Muscle of back (tissue), 11 donors: ENCODE data around the gene RPL41. TPM values are rescaled to one million over a fixed set of nuclear protein-coding genes. Genes with fewer than 3 reads are reported as not detected.

Experiments used
- DNase-seq, 3 donors: peaks; one replicate each; pipeline versions ENCODE4 v3.0.0 to v3.0.0-alpha.2; 2013
- polyA plus RNA-seq, 10 donors: library from polyadenylated mRNA; unstranded; fragments of 120-200 nt; gene quantifications; one replicate each; pipeline ENCODE4 v1.2.1, GENCODE V29; 2013; ENCODE audit not compliant: insufficient read length in 10 of 10

RPL41 gene
- polyA plus RNA-seq, 10 donors, result 4,692 to 6,543 (median 5,537) TPM

DNA sequence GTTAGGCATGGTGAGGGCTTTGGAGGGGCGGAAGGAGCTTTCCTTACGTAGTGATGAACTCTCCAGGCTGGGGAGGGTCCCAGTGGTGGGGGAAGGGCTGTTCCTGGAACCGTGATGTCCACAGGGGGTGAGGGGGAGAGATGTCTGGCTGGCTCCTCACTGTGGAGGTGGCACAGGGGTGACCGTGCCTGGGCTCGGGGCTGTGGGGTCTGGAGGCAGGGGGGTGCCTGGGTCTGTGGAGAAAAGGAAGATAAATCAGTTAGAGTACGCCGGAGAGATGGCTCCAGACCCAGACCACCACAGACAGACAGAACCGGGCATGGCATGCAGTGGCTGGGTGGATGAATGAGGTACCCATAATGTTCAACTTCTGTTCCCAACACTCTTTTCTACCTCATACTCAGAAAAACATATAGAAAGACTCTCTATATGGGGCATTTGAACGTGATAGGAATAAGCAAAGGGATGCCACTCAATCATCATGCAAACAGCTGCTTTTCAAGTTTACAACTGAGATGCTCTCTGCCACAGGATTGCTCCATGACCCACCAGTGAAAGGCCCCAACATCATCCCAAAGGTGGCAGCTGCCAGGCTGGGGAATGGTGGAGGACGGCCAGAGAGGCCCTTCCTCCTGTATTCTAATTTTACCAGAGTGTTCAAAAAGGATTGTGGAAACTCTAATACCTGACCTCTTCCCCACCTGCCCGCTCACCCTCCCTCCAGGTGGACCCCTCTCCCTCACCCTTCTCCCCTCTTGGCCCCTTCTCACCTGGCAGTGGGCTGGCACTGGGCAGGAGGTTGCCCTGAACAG lies 47.3 kb downstream of the RPL41 start:
- no peak for DNase-seq

DNA sequence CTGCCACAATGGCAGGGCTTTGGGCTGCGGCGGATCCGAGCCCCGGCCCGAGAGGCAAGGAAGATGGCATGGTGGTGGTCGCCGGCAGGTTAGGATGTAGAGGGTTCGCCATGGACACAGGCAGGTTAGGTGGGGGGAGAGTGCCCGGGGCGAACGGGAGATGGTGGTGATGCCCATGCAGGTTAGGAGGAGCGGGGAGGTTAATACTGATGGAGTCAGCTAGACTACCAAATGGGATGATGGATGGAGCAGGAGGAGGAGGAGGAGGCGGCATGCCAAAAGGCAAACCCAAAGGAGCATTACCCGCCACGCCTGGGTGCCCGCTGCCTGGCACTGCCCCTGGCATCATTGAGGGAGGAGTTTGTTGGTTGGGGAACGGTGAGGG lies 47.9 kb downstream of the RPL41 start:
- DNase-seq, result no peak

DNA sequence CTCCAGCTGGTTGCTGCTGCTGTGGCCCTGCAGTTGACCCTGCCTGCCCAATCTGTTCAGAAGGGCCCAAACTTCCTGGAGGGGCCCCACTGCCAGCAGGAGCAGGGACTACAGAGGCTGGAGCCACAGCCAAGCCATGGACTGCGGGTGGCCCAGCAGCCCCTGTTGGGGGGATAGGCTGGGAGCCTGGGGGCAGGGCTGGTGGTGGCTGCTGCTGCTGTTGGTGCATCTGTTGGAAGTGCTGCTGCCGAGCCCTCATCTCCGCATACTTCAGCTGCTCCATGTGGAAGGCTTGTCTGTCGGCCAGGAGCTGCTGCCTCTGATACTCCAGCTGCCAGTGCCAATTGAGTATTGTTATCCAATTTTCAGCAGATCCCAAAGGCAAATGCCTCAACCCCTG lies 48.9 kb downstream of the RPL41 start:
- DNase-seq, result no peak

Other genes with a start within 250 kb of the RPL41 start
- gene PYM1, start 188.7 kb upstream of the RPL41 start, polyA plus RNA-seq, result 10 to 100 TPM; 18.2 to 28.2 (median 21.2) TPM
- gene DGKA, start 185.5 kb upstream of the RPL41 start, polyA plus RNA-seq, result 10 to 100 TPM; 12.8 to 49.9 (median 22.0) TPM
- gene PMEL, start 150.6 kb upstream of the RPL41 start, polyA plus RNA-seq, result 10 to 100 TPM in 2 of 10 donors, 1 to 10 TPM in 5, under 1 TPM in 3; 0.71 to 38.1 (median 1.4) TPM
- 10 to 100 TPM; 21.0 to 42.1 (median 28.6) TPM for gene CDK2, start 149.8 kb upstream of the RPL41 start, polyA plus RNA-seq
- 100 to 1,000 TPM in 9 of 10 donors, 10 to 100 TPM in 1; 99.4 to 141 (median 121) TPM for gene RAB5B, start 142.6 kb upstream of the RPL41 start, polyA plus RNA-seq
- 10 to 100 TPM; 11.8 to 16.9 (median 12.9) TPM for gene SUOX, start 119.4 kb upstream of the RPL41 start, polyA plus RNA-seq
- 10 to 100 TPM in 1 of 10 donors, 1 to 10 TPM in 9; 5.5 to 11.3 (median 7.8) TPM for gene IKZF4, start 95.6 kb upstream of the RPL41 start, polyA plus RNA-seq
- gene RPS26, start 74.7 kb upstream of the RPL41 start, polyA plus RNA-seq, result 100 to 1,000 TPM in 8 of 10 donors, 10 to 100 TPM in 2; 79.8 to 679 (median 311) TPM
- gene ERBB3, start 36.5 kb upstream of the RPL41 start, polyA plus RNA-seq, result 100 to 1,000 TPM in 9 of 10 donors, 10 to 100 TPM in 1; 83.9 to 228 (median 151) TPM
- 100 to 1,000 TPM in 8 of 10 donors, 10 to 100 TPM in 2; 93.0 to 121 (median 109) TPM for gene PA2G4, start 12.1 kb upstream of the RPL41 start, polyA plus RNA-seq
- 1 to 10 TPM; 3.4 to 6.3 (median 4.6) TPM for gene ZC3H10, start 1.6 kb downstream of the RPL41 start, polyA plus RNA-seq
- gene ESYT1, start 11.6 kb downstream of the RPL41 start, polyA plus RNA-seq, result 10 to 100 TPM; 64.1 to 91.1 (median 79.6) TPM
- gene MYL6B, start 36.0 kb downstream of the RPL41 start, polyA plus RNA-seq, result 100 to 1,000 TPM; 502 to 996 (median 790) TPM
- gene MYL6, start 41.7 kb downstream of the RPL41 start, polyA plus RNA-seq, result 1,000 to 10,000 TPM; 1,255 to 1,671 (median 1,389) TPM
- gene SMARCC2, start 72.8 kb downstream of the RPL41 start, polyA plus RNA-seq, result 10 to 100 TPM; 49.9 to 75.2 (median 61.1) TPM
- 10 to 100 TPM; 31.6 to 52.0 (median 41.4) TPM for gene RNF41, start 105.3 kb downstream of the RPL41 start, polyA plus RNA-seq
- 10 to 100 TPM; 13.7 to 22.0 (median 19.3) TPM for gene NABP2, start 107.7 kb downstream of the RPL41 start, polyA plus RNA-seq
- 1 to 10 TPM in 1 of 10 donors, under 1 TPM in 7, not detected in 2; 0.32 to 1.0 (median 0.55) TPM for gene SLC39A5, start 113.4 kb downstream of the RPL41 start, polyA plus RNA-seq
- gene ANKRD52, start 141.8 kb downstream of the RPL41 start, polyA plus RNA-seq, result 10 to 100 TPM; 14.1 to 21.7 (median 18.1) TPM
- gene COQ10A, start 150.3 kb downstream of the RPL41 start, polyA plus RNA-seq, result 10 to 100 TPM; 13.8 to 34.9 (median 18.4) TPM
- gene CS, start 183.7 kb downstream of the RPL41 start, polyA plus RNA-seq, result 100 to 1,000 TPM; 166 to 293 (median 221) TPM
- 10 to 100 TPM; 45.4 to 75.7 (median 52.2) TPM for gene CNPY2, start 199.4 kb downstream of the RPL41 start, polyA plus RNA-seq
- 10 to 100 TPM; 26.3 to 67.2 (median 45.8) TPM for gene PAN2, start 217.4 kb downstream of the RPL41 start, polyA plus RNA-seq
- under 1 TPM in 9 of 10 donors, not detected in 1; 0.19 to 0.90 (median 0.61) TPM for gene IL23A, start 222.3 kb downstream of the RPL41 start, polyA plus RNA-seq
- 10 to 100 TPM; 39.6 to 94.7 (median 59.4) TPM for gene STAT2, start 243.5 kb downstream of the RPL41 start, polyA plus RNA-seq
- gene APOF, start 246.2 kb downstream of the RPL41 start, polyA plus RNA-seq, result under 1 TPM in 2 of 10 donors, not detected in 8; 0.09 to 0.15 TPM